PFSK-1 (cell line): Measurements from ENCODE around the gene EEF1E1.

ENCODE experiments used
- FOXP2 ChIP-seq: optimal IDR thresholded peaks from 2 replicates; pipeline ENCODE3; 2011; ENCODE audit warnings: borderline replicate concordance, control low read depth, inconsistent platforms; ENCODE audit not compliant: insufficient read depth; ENCODE audit errors: extremely low read length, extremely low read depth
- POLR2AphosphoS5 ChIP-seq: IDR thresholded peaks from 2 replicates; pipeline ENCODE4 v1.6.1; 2012; ENCODE audit warnings: low read depth, mild to moderate bottlenecking, control low read depth, low read length, moderate library complexity
- REST ChIP-seq, 2 experiments: IDR thresholded peaks; 2 replicates each; pipeline versions ENCODE4 v1.6.1 to v1.8.0; 2011 to 2012; ENCODE audit warnings: low read depth in 2 of 2, low read length in 2 of 2, control low read depth in 1 of 2, inconsistent platforms in 1 of 2, mild to moderate bottlenecking in 1 of 2, moderate library complexity in 1 of 2; ENCODE audit not compliant: insufficient read depth in 1 of 2
- SIN3A ChIP-seq: IDR thresholded peaks from 2 replicates; pipeline ENCODE4 v1.6.1; 2012; ENCODE audit warnings: mild to moderate bottlenecking, low read length, moderate library complexity, borderline replicate concordance; ENCODE audit not compliant: insufficient read depth
- TAF1 ChIP-seq: IDR thresholded peaks from 2 replicates; pipeline ENCODE4 v1.6.1; 2012; ENCODE audit warnings: low read length, control low read depth, borderline replicate concordance; ENCODE audit not compliant: insufficient read depth

EEF1E1 gene

GRCh38 chr6:8077991-8078390, 24.4 kb downstream of the EEF1E1 start:
- no peak for TF ChIP-seq FOXP2
- TF ChIP-seq REST (IDR thresholded peaks at IDR 0.05; ENCODE audit: insufficient read depth in 1 of 2, low read depth in 2 of 2, low read length in 2 of 2) = no peak
- TF ChIP-seq POLR2AphosphoS5 = no peak
- TF ChIP-seq SIN3A = no peak
- TF ChIP-seq TAF1 = no peak

- TF ChIP-seq POLR2AphosphoS5 = no peak
- TF ChIP-seq FOXP2 = no peak
- no peak for TF ChIP-seq TAF1
- no peak for TF ChIP-seq SIN3A
- TF ChIP-seq REST (IDR thresholded peaks at IDR 0.05; ENCODE audit: insufficient read depth in 1 of 2, low read depth in 2 of 2, low read length in 2 of 2) = no peak
Measured at GRCh38 chr6:8075704-8076103, 26.6 kb downstream of the EEF1E1 start.

DNA sequence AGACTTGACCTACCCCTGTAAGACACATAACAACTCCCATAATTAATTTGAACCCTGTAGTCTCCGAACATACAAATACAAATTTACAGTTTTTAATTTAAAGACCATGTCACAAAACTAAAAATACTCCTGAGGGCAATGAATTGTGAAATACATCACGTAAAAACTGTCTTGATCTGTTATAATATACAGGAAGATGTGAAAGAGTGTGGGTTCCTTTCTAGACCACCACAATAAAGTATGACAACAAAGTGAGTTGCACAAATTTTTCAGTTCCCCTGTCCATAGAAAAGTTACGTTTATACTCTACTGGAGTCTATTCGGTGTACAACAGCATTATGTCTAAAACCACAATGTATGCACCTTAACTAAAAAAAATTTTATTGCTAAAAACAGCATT, 27.2 kb downstream of the EEF1E1 start:
- no peak for TF ChIP-seq SIN3A
- TF ChIP-seq POLR2AphosphoS5 = no peak
- no peak for TF ChIP-seq REST (IDR thresholded peaks at IDR 0.05; ENCODE audit: insufficient read depth in 1 of 2, low read depth in 2 of 2, low read length in 2 of 2)
- no peak for TF ChIP-seq TAF1
- TF ChIP-seq FOXP2 = no peak

DNA sequence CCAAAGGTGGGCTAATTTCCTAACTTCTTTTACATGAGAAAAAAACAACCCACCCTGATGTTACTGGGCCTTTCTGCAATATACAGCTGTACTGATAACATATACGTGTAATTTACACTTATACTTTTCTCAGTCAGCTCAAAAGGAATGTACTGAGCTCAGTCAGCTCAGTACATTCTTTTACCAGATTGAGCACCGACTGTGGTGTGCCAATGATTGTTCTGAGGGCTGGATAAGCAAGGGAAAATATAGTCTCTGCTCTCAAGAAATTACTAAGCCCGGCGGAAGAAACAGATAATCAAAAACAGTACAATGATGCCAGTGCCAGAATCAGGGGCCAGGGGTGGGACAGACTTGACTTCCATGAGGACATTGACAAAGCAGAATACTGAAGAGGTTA, 28.1 kb downstream of the EEF1E1 start:
- TF ChIP-seq TAF1 (no peak), FOXP2 (no peak), POLR2AphosphoS5 (no peak), REST (IDR thresholded peaks at IDR 0.05; ENCODE audit: insufficient read depth in 1 of 2, low read depth in 2 of 2, low read length in 2 of 2) (no peak), SIN3A (no peak)

DNA sequence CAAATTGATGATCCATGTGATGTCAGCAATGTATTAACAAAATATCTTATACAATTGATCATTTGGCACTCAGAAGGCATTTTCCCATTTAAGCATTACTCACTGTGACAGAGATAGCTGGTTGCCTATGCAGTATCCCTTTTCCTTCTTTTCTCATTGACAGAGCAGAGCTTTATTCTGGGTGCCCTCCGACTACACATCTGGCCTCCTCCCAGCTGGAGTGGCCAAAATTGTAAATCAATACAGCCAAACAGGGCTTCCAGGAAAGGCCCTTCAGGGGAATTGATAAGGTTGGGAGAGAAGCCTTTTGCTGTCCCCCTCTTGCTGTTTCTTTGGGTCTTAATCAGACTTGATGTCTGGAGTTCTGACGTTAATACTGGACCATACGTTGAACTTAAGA, 28.6 kb downstream of the EEF1E1 start:
- TF ChIP-seq TAF1 = no peak
- TF ChIP-seq SIN3A = no peak
- no peak for TF ChIP-seq REST (IDR thresholded peaks at IDR 0.05; ENCODE audit: insufficient read depth in 1 of 2, low read depth in 2 of 2, low read length in 2 of 2)
- TF ChIP-seq POLR2AphosphoS5 = no peak
- no peak for TF ChIP-seq FOXP2
